Kidney (tissue), 14 donors: ENCODE data around the gene UPP1. TPM values are rescaled to one million over a fixed set of nuclear protein-coding genes. Genes with fewer than 3 reads are reported as not detected.

Experiments used
- DNase-seq, 5 donors: peaks; one replicate each; pipeline ENCODE4 v3.0.0-alpha.2; 2013 to 2020
- FAIRE-seq: peaks from 2 replicates; lab custom pipeline; 2012; peaks lifted over from hg19 to GRCh38; lab: Jason Lieb, UNC
- H3K27ac ChIP-seq, 2 donors: one replicate each; pipeline ENCODE4 v1.7.0; 2013; ENCODE audit warnings: low read depth in 2 of 2, low read length in 2 of 2, inconsistent platforms in 1 of 2
- H3K27me3 ChIP-seq: one replicate; pipeline ENCODE4 v1.7.1; 2013; ENCODE audit warnings: low read length, inconsistent platforms; ENCODE audit not compliant: control insufficient read depth, insufficient read depth
- H3K36me3 ChIP-seq, 3 donors: one replicate each; pipeline versions ENCODE4 v1.7.0 to v1.7.1; 2013; ENCODE audit warnings: low read length in 3 of 3, control low read depth in 1 of 3, inconsistent platforms in 1 of 3; ENCODE audit not compliant: insufficient read depth in 3 of 3, control insufficient read depth in 2 of 3
- H3K4me1 ChIP-seq, 3 donors: one replicate each; pipeline versions ENCODE4 v1.7.0 to v1.7.1; 2013; ENCODE audit warnings: low read length in 3 of 3, inconsistent platforms in 1 of 3, low read depth in 1 of 3; ENCODE audit not compliant: control insufficient read depth in 2 of 3, insufficient read depth in 2 of 3
- H3K4me3 ChIP-seq, 3 donors: one replicate each; pipeline versions ENCODE4 v1.7.0 to v1.8.1; 2013; ENCODE audit warnings: low read length in 3 of 3, control low read depth in 1 of 3, inconsistent platforms in 1 of 3
- H3K9ac ChIP-seq, 3 donors: one replicate each; pipeline versions ENCODE4 v1.7.0 to v1.7.1; 2013; ENCODE audit warnings: low read length in 3 of 3, control low read depth in 1 of 3, inconsistent platforms in 1 of 3
- H3K9me3 ChIP-seq, 3 donors: one replicate each; pipeline versions ENCODE4 v1.7.0 to v1.7.1; 2013; ENCODE audit warnings: low read length in 3 of 3, control low read depth in 1 of 3, inconsistent platforms in 1 of 3; ENCODE audit not compliant: control insufficient read depth in 2 of 3, insufficient read depth in 1 of 3
- intact Hi-C: fragments of 100-400 bp; cut with DNase I; formaldehyde crosslinking; loops from one replicate; pipeline ENCODE4 v1.11.1; 2022
- polyA plus RNA-seq: library from polyadenylated mRNA; stranded (reverse); fragments of 350-450 nt; fragmentation: Illumina TruSeq; extraction: RNeasy Lipid Tissue Mini Kit (QIAGEN cat#74804); gene quantifications from one replicate; pipeline ENCODE4 v1.2.3, GENCODE V29; 2014; ENCODE audit warnings: low read depth, low replicate concordance; ENCODE audit not compliant: insufficient read depth
- total RNA-seq: library from RNA; stranded (reverse); fragmentation: NEBNext Ultra II Directional; extraction: Animal tissue kit (Norgen Biotek cat#: 25700); gene quantifications from one replicate; pipeline ENCODE4 v1.2.1, GENCODE V29; 2021
- TF ChIP-seq, protein P1 (sequence below): IDR thresholded peaks from 3 replicates; pipeline ENCODE4 v1.5.1; 2012; ENCODE audit warnings: mild to moderate bottlenecking, moderate library complexity, borderline replicate concordance; ENCODE audit not compliant: insufficient read depth; ENCODE audit errors: extremely low read depth
- donor health status: control.
- donor health status: control.
- donor health status: control.
- donor health status: control.
- donor health status: control.
- donor health status: DM: yes; HTN: yes; CAD: no.
- donor health status: Normal renal cell carcinoma (clear cell type).

Gene UPP1
- total and polyA plus RNA-seq, 2 donors from 2014 or later = 36.4 to 76.1 TPM

DNA sequence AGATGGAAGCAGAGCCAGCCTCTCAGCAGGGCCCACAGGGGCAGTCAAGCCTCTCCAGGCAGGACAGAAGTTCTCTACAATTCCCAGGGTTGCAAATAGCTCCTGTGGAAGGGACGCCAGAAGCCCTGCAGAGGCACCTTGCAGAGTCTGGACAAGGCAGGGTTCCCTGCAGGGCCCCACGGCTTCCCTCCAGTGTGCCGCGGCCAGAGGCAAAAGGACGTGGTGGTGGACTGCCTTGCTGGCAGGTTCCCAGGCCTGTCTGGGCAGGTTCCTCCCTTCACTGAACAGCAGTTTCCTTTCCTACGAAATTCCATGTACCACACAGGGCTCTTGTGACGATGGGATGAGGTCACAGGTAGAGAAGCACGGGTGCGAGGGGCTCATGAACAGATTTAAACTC lies 25.1 kb downstream of the UPP1 start:
- intact Hi-C loops = no loop called here
- H3K9ac ChIP-seq = no peak overlapping the region
- TF ChIP-seq, protein P1, sequence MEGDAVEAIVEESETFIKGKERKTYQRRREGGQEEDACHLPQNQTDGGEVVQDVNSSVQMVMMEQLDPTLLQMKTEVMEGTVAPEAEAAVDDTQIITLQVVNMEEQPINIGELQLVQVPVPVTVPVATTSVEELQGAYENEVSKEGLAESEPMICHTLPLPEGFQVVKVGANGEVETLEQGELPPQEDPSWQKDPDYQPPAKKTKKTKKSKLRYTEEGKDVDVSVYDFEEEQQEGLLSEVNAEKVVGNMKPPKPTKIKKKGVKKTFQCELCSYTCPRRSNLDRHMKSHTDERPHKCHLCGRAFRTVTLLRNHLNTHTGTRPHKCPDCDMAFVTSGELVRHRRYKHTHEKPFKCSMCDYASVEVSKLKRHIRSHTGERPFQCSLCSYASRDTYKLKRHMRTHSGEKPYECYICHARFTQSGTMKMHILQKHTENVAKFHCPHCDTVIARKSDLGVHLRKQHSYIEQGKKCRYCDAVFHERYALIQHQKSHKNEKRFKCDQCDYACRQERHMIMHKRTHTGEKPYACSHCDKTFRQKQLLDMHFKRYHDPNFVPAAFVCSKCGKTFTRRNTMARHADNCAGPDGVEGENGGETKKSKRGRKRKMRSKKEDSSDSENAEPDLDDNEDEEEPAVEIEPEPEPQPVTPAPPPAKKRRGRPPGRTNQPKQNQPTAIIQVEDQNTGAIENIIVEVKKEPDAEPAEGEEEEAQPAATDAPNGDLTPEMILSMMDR = no peak
- no peaks in the 10 kb centered on the region for H3K4me1 ChIP-seq
- no peak overlapping the region for H3K27ac ChIP-seq
- H3K27me3 ChIP-seq = no peaks in the 10 kb centered on the region
- no peaks in the 10 kb centered on the region for H3K36me3 ChIP-seq
- DNase-seq = no peak
- H3K9me3 ChIP-seq = no peaks in the 10 kb centered on the region
- no peak overlapping the region for H3K4me3 ChIP-seq
- no peak for FAIRE-seq

DNA sequence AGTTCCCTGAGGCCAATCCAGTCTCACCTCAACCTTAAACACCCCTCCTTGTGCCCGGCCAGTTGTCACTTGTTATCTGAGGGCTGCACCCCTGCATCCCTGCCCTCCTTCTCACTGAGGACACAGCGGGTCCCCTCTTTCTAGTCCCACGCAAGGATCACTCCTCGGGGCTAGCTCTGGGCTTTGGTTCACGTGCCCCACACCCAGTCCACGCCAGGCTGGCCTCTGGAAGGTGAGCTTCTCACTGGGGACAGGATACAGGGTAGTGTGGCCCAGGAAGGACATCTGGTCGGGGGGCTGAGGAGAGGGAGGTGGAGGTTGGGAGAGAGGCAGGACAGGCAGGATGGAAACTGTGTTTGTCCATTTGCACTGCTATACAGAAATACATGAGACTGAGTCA lies 25.5 kb downstream of the UPP1 start:
- H3K9me3 ChIP-seq = no peaks in the 10 kb centered on the region
- FAIRE-seq (no peak), DNase-seq (no peak)
- intact Hi-C loops = no loop called here
- no peak overlapping the region for H3K4me3 ChIP-seq
- H3K36me3 ChIP-seq = no peaks in the 10 kb centered on the region
- TF ChIP-seq, protein P1 = no peak
- H3K27ac ChIP-seq = no peak overlapping the region
- H3K27me3 ChIP-seq = no peaks in the 10 kb centered on the region
- H3K9ac ChIP-seq = no peak overlapping the region
- no peaks in the 10 kb centered on the region for H3K4me1 ChIP-seq

DNA sequence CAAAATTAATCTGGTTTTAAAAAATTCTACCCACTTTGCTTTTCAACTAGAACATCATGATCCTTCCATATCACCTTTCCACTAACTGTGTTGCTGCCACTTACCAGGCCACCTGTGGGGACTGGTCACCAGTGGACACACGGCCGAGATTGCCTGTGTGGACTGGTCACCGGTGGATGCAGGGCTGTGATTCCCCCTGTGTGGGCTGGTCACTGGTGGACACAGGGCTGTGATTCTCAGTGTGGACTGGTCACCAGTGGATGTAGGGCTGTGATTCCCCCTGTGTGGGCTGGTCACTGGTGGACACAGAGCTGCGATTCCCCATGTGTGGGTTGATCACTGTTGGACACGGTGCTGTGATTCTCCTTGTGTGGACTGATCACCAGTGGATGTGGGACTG lies 27.0 kb downstream of the UPP1 start:
- no peak for FAIRE-seq
- no peak overlapping the region for H3K4me3 ChIP-seq
- intact Hi-C loops = no loop called here

More for the DNA sequence above, 27.0 kb downstream of the UPP1 start:
- DNase-seq = no peak
- Histone ChIP-seq H3K4me1 (no peaks in the 10 kb centered on the region), H3K27ac (no peak overlapping the region), H3K27me3 (no peaks in the 10 kb centered on the region), H3K9ac (no peak overlapping the region), H3K9me3 (no peaks in the 10 kb centered on the region), H3K36me3 (no peaks in the 10 kb centered on the region)
- TF ChIP-seq, protein P1 = no peak
